GM21825 (cell line): Measurements from ENCODE around the gene FCGR3B.
"Not testable (repeated sequence)": the region's sequence is repeated elsewhere in the genome, so short reads cannot be mapped to it uniquely, and the experiment has no call there.

Experiments
- ATAC-seq: cut with Tn5 transposase; IDR thresholded peaks from one replicate; pipeline ENCODE4 v1.9.1; 2021; ENCODE audit warnings: mild to moderate bottlenecking, moderate library complexity; ENCODE audit not compliant: unreplicated experiment

FCGR3B gene

GRCh38 chr1:161639203-161639602 lies 8.2 kb upstream of the FCGR3B start:
- not testable (repeated sequence) for ATAC-seq

GRCh38 chr1:161638251-161638993 lies 7.4 kb upstream of the FCGR3B start:
- not testable (repeated sequence) for ATAC-seq

GRCh38 chr1:161636976-161637375 lies 6.0 kb upstream of the FCGR3B start:
- not testable (repeated sequence) for ATAC-seq

GRCh38 chr1:161636189-161636782 lies 5.3 kb upstream of the FCGR3B start:
- ATAC-seq = not testable (repeated sequence)

- ATAC-seq = not testable (repeated sequence)
Measured at GRCh38 chr1:161634993-161635392, 4.0 kb upstream of the FCGR3B start.

- ATAC-seq = not testable (repeated sequence)
Measured at GRCh38 chr1:161630128-161630742, 741 bp downstream of the FCGR3B start.

- not testable (repeated sequence) for ATAC-seq
Measured at GRCh38 chr1:161626445-161627146, 4.4 kb downstream of the FCGR3B start.

- ATAC-seq = not testable (repeated sequence)
Measured at GRCh38 chr1:161624605-161625004, 6.4 kb downstream of the FCGR3B start.

GRCh38 chr1:161623401-161624051 lies 7.5 kb downstream of the FCGR3B start:
- ATAC-seq = peak; percentile 46

- ATAC-seq = peak; percentile 21
Measured at GRCh38 chr1:161622054-161622453, 8.9 kb downstream of the FCGR3B start.

- ATAC-seq = peak; percentile 51
Measured at GRCh38 chr1:161621181-161622000, 9.6 kb downstream of the FCGR3B start.

GRCh38 chr1:161620399-161620798 lies 10.6 kb downstream of the FCGR3B start:
- ATAC-seq = not testable (repeated sequence)

GRCh38 chr1:161618517-161618916 lies 12.5 kb downstream of the FCGR3B start:
- not testable (repeated sequence) for ATAC-seq

- not testable (repeated sequence) for ATAC-seq
Measured at GRCh38 chr1:161616417-161616816, 14.6 kb downstream of the FCGR3B start.

- not testable (repeated sequence) for ATAC-seq
Measured at GRCh38 chr1:161613142-161613514, 17.8 kb downstream of the FCGR3B start.

GRCh38 chr1:161612322-161613141 lies 18.4 kb downstream of the FCGR3B start:
- ATAC-seq = peak; percentile 90

- peak; percentile 1 for ATAC-seq
Measured at GRCh38 chr1:161611866-161612321, 19.1 kb downstream of the FCGR3B start.

- not testable (repeated sequence) for ATAC-seq
Measured at GRCh38 chr1:161610198-161610597, 20.8 kb downstream of the FCGR3B start.
